Hepatocyte (in vitro differentiated cells): ENCODE measurements around the gene RIN3. TPM values are rescaled to one million over a fixed set of nuclear protein-coding genes. Genes with fewer than 3 reads are reported as not detected.

Experiments
- DNase-seq: peaks from one replicate; pipeline ENCODE4 v3.0.0-alpha.2; 2016; ENCODE audit warnings: low spot score
- H2AFZ ChIP-seq: fragments of 200-600 bp; sonication (generic); 2 replicates; pipeline ENCODE4 v1.6.0; 2016; ENCODE audit warnings: antibody characterized with exemption, mild to moderate bottlenecking
- H3K27ac ChIP-seq: fragments of 200-600 bp; sonication (generic); 2 replicates; pipeline ENCODE4 v1.5.1; 2016; ENCODE audit warnings: mild to moderate bottlenecking
- H3K27me3 ChIP-seq: fragments of 200-600 bp; sonication (generic); 2 replicates; pipeline ENCODE4 v1.6.1; 2016
- H3K36me3 ChIP-seq: fragments of 200-600 bp; sonication (generic); replicated peaks from 2 replicates; pipeline ENCODE4 v1.5.1; 2016; ENCODE audit warnings: low read depth; ENCODE audit not compliant: insufficient read depth
- H3K4me1 ChIP-seq: fragments of 200-600 bp; sonication (generic); 2 replicates; pipeline ENCODE4 v1.5.1; 2016; ENCODE audit warnings: mild to moderate bottlenecking, moderate library complexity; ENCODE audit not compliant: insufficient read depth
- H3K4me2 ChIP-seq: fragments of 200-600 bp; sonication (generic); 2 replicates; pipeline ENCODE4 v1.6.0; 2016
- H3K4me3 ChIP-seq: fragments of 200-600 bp; sonication (generic); 2 replicates; pipeline ENCODE4 v1.5.1; 2016; ENCODE audit warnings: mild to moderate bottlenecking
- H3K79me2 ChIP-seq: fragments of 200-600 bp; sonication (generic); 2 replicates; pipeline ENCODE4 v1.6.0; 2017; ENCODE audit warnings: mild to moderate bottlenecking
- H3K9me2 ChIP-seq: fragments of 200-600 bp; sonication (generic); replicated peaks from 2 replicates; pipeline ENCODE4 v1.6.0; 2017; ENCODE audit warnings: mild to moderate bottlenecking; ENCODE audit not compliant: insufficient read depth
- H3K9me3 ChIP-seq: fragments of 200-600 bp; sonication (generic); 2 replicates; pipeline ENCODE4 v1.5.1; 2016; ENCODE audit warnings: low read depth, mild to moderate bottlenecking
- H4K20me1 ChIP-seq: fragments of 200-600 bp; sonication (generic); 2 replicates; pipeline ENCODE4 v1.6.0; 2016; ENCODE audit warnings: mild to moderate bottlenecking; ENCODE audit not compliant: insufficient read depth, poor library complexity, severe bottlenecking
- EZH2 ChIP-seq: fragments of 200-600 bp; sonication (generic); IDR thresholded peaks from 2 replicates; pipeline ENCODE4 v1.6.1; 2016; ENCODE audit warnings: antibody characterized with exemption, mild to moderate bottlenecking, borderline replicate concordance
- EZH2phosphoT487 ChIP-seq: fragments of 200-600 bp; sonication (generic); IDR thresholded peaks from one replicate; pipeline ENCODE4 v1.6.1; 2018; ENCODE audit warnings: antibody characterized with exemption, mild to moderate bottlenecking, low read depth, moderate library complexity; ENCODE audit not compliant: unreplicated experiment, severe bottlenecking
- WGBS: methylation state at CpG from one replicate; pipeline ENCODE4 v1.1.6; 2016; ENCODE audit warnings: low lambda C conversion rate; ENCODE audit errors: missing lambda C conversion rate; 5-methylcytosine and 5-hydroxymethylcytosine counted together
- polyA plus RNA-seq: library from polyadenylated mRNA; unstranded; fragments of >200 nt; fragmentation: Nextera tagmentation; extraction: Ambion mirVana; gene quantifications from 2 replicates; pipeline ENCODE4 v1.2.1, GENCODE V29; 2016
- total RNA-seq: library from RNA; depleted of rRNA; stranded (reverse); fragments of >200 nt; gene quantifications from 2 replicates; pipeline ENCODE4 v1.2.3, GENCODE V29; 2014
- TF ChIP-seq, protein P1 (sequence below): fragments of 200-600 bp; sonication (generic); IDR thresholded peaks from 2 replicates; pipeline ENCODE4 v1.5.1; 2016; ENCODE audit warnings: antibody characterized with exemption, mild to moderate bottlenecking; ENCODE audit not compliant: poor library complexity

RIN3 gene
- total and polyA plus RNA-seq, 2 experiments from 2014 or later = 4.2 to 11.8 TPM

DNA sequence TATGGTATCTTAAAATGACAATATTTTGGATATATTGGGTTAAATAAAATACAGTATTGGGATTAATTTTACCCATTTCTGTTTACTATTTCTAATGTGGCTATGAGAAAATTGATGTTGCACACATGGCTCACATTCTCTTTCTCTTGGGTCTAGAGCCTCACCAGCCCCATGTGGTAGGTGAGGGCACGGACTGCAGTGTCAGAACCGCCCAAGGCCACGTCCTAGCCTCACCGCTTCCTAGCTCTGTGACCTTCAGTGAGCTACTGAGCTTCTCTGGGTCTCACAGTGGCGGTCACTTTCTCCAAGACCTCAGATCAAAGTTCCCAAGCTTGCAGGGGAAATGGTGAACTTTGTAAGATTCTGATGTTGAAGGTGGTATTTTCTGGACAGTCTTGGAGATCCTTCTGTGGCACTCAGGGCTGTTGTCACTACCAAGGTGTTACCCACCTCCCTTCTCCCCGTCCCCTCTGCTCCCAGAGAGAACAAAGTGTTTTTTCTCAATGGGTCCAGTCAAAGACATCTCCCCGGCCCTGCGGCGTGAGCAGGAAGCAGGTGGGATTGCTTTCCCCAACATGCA lies 87.6 kb downstream of the RIN3 start:
- TF ChIP-seq, protein P1, sequence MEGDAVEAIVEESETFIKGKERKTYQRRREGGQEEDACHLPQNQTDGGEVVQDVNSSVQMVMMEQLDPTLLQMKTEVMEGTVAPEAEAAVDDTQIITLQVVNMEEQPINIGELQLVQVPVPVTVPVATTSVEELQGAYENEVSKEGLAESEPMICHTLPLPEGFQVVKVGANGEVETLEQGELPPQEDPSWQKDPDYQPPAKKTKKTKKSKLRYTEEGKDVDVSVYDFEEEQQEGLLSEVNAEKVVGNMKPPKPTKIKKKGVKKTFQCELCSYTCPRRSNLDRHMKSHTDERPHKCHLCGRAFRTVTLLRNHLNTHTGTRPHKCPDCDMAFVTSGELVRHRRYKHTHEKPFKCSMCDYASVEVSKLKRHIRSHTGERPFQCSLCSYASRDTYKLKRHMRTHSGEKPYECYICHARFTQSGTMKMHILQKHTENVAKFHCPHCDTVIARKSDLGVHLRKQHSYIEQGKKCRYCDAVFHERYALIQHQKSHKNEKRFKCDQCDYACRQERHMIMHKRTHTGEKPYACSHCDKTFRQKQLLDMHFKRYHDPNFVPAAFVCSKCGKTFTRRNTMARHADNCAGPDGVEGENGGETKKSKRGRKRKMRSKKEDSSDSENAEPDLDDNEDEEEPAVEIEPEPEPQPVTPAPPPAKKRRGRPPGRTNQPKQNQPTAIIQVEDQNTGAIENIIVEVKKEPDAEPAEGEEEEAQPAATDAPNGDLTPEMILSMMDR = no peak
- TF ChIP-seq EZH2phosphoT487 = no peak
- TF ChIP-seq EZH2 = no peak
- 96% methylated on average over 9 of the region's 9 CpGs for WGBS

DNA sequence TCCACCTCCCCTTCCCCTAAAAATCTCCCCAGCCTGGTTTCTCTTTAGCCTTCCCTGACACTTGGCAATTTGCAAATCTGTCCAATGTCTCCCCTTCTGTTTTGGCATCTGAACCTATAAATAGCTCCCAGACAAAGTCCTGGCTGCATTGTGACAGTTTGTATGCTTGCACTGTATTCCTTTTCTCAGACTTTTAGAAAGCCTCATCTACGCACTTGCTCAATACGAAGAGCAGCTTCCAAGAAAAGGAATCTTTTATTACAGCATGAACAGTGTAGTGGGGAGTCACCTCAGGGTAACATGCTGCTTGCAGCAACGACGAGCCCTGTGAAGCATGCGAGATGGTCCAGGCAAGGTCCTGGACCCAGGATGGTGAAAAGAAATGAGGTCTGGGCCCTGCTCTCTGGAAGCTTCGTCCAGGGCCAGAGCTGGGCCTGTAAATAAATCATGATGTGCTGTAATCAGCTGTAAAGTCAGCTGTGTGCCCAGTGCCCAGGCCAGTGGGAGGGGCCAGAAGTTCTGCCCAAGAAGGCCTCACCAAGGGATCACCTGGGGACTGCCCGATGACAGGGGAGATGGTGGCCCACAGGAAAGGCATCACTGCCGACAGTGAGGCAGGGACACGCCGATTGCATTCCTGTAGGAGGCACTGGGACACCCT lies 88.3 kb downstream of the RIN3 start:
- no peak overlapping the region for H3K4me2 ChIP-seq
- no peaks in the 10 kb centered on the region for H3K36me3 ChIP-seq
- WGBS = 88% methylated on average over 10 of the region's 10 CpGs
- H4K20me1 ChIP-seq = no peaks in the 10 kb centered on the region
- no peak overlapping the region for H3K4me3 ChIP-seq
- no peak overlapping the region for H3K27ac ChIP-seq
- H3K9me3 ChIP-seq = no peaks in the 10 kb centered on the region
- no peak overlapping the region for H2AFZ ChIP-seq
- no peak for DNase-seq
- H3K9me2 ChIP-seq = no peaks in the 10 kb centered on the region
- no peaks in the 10 kb centered on the region for H3K27me3 ChIP-seq
- H3K79me2 ChIP-seq = no peaks in the 10 kb centered on the region
- no peaks in the 10 kb centered on the region for H3K4me1 ChIP-seq
- TF ChIP-seq EZH2 (no peak), EZH2phosphoT487 (no peak)
- TF ChIP-seq, protein P1 = no peak

More for the DNA sequence above, 87.6 kb downstream of the RIN3 start:
- Histone ChIP-seq H3K27ac (no peak overlapping the region), H3K9me2 (no peaks in the 10 kb centered on the region), H3K4me2 (no peak overlapping the region), H3K4me1 (no peaks in the 10 kb centered on the region), H4K20me1 (no peaks in the 10 kb centered on the region), H3K27me3 (no peaks in the 10 kb centered on the region), H3K4me3 (no peak overlapping the region), H3K36me3 (no peaks in the 10 kb centered on the region), H2AFZ (no peak overlapping the region), H3K9me3 (no peaks in the 10 kb centered on the region), H3K79me2 (no peaks in the 10 kb centered on the region)
- DNase-seq = no peak

DNA sequence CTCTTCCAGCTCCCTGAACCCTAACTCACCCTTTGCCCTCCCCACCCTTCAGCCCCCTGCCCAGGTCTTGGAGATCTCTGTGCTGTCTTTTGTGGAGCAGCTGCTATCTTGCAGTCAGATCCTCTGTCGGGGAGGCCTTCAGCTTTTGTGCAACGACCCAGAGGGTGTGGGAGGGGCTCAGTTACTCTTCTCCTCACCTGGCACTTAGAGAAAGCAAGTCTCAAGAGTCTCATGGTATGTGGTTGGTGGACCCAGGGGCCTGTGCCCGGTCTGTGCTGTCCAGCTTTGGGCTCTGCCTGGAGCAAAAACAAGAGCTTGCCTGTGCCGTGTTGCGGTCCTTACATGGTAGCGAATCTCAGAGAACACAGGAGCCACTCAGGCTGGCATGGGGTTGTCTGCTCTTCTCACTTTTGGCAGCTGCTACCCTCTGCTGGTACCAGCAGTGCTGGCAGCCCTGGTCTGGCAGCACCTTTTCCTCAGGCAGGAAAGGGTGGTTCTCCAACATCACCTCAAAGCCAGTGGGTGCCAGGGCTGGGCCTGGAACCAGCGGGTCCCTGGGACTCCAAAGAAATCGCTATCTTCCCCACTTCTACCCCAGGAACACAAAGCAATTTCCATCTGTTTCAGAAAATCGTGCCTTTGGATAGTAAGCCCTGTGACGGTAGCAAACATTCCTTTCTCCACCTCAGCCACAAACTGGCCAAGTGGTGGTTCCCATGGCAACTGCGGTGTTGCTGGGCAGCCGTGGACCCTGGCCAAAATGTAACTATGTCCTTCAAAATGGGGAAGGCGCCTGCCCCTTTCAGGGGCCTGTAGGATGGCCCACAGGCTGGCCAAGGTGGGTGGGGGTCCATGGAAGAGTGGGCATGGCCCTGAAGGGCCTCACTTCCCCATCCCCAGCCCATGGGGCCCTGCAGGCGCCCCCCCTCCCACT lies 90.0 kb downstream of the RIN3 start:
- H3K27ac ChIP-seq = no peak overlapping the region
- 76% methylated on average over 13 of the region's 14 CpGs for WGBS
- no peak for DNase-seq

More for the DNA sequence above, 90.0 kb downstream of the RIN3 start:
- no peaks in the 10 kb centered on the region for H3K79me2 ChIP-seq
- TF ChIP-seq EZH2 = no peak
- TF ChIP-seq EZH2phosphoT487 = no peak
- TF ChIP-seq, protein P1 = no peak
- no peak overlapping the region for H3K4me3 ChIP-seq
- no peaks in the 10 kb centered on the region for H3K36me3 ChIP-seq
- no peaks in the 10 kb centered on the region for H3K9me3 ChIP-seq
- no peak overlapping the region for H2AFZ ChIP-seq
- no peaks in the 10 kb centered on the region for H3K27me3 ChIP-seq
- H3K9me2 ChIP-seq = no peaks in the 10 kb centered on the region
- no peaks in the 10 kb centered on the region for H3K4me1 ChIP-seq
- no peak overlapping the region for H3K4me2 ChIP-seq
- H4K20me1 ChIP-seq = no peaks in the 10 kb centered on the region
